Stimulated activated CD4-positive, alpha-beta T cell treated with anti-CD3 and anti-CD28 coated beads, Interleukin-1b, Interleukin-23, amount 100 ng/mL, for 1 hour (primary cell): ENCODE data around the gene GTF3C5.

ENCODE experiments used
- DNase-seq, 2 donors: peaks; one replicate each; pipeline ENCODE4 v3.0.0-alpha.2; 2020; ENCODE audit warnings: low read depth in 2 of 2

Gene GTF3C5

DNA sequence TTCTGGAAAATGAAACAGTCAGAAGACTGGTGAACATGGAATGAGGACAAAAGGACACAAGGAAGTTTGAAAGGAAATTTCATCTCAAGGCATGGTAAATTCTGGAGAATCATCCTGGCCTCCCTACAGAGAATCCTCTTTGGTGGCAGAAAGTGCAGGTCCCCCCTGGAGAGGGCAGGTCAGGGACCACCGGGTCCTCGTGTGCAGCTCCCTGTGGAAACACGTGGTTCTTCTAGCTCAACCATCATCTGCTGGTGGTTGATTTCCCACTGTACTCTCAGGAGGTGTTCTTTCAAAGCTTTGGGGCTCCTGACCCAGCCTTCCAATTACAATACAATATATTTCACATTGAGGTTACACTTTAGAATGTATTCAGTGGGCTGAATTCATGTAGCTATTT, 2.6 kb upstream of the GTF3C5 start:
- DNase-seq: no peak

DNA sequence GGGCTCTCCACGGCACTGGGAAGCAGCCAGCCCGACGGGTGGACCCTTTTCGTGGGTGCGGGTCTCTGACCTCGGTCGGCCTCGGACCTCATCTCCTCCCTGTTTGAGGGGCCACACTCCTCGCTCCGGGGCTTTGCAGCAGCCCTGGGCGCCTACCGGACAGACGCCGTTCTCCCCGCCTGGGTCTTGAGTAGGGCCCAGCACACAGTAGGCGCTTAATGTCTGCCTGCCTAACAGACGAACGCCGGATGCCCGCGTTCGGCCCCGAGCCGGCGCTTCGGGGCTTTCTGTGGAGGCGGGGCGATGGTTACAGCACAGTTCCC, 842 bp upstream of the GTF3C5 start:
- no peak for DNase-seq

DNA sequence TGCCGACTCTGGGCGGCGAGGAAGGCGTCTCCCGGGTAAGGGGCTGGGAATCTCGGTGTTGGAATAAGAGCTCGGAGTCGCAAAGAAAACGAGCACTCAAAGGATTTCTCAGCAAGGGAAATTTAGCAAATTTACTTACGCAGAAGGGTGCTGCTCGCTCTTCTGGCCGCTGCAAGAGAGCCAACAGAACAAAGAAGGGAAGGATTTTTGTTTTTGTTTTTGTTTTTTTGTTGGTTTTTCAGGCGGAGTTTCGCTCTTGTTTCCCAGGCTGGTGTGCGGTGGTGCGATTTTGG, 279 bp downstream of the GTF3C5 start:
- no peak for DNase-seq

DNA sequence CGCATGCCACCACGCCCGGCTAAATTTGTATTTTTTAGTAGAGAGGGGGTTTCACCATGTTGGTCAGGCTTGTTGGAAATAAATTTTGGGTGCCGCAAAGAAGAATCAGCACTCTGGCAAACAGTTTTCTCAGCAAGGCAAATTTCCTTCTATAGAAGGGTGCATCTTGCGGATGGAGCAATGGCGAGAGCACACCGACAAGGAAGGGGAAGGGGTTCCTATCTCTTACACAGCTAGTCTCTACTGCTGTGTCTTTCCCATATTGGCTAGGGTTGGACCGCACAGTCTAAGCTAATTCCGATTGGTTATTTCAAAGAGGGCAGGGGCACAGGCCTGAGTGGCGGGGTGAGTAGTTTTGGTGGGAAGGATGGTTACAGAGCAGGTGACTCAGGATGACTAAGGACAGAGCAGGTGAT, 707 bp downstream of the GTF3C5 start:
- DNase-seq: no peak

DNA sequence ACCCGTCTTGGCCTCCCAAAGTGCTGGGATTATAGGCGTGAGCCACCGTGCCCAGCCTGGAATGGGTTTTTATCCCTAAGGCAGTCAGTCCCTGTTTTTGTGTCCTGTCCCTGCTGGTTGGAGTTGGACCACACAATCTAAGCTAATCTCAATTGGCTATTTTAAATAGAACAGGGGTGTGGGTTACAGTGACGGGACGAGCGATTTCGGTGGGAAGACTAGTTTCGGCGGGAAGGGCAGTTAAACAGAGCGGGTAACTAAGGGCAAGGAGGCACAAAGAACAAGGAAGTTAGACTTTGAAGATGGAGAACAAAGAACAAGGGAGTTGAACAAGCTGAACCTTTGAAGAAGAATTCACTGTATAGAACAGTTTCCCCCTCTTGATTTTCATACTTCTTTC, 1.4 kb downstream of the GTF3C5 start:
- no peak for DNase-seq

DNA sequence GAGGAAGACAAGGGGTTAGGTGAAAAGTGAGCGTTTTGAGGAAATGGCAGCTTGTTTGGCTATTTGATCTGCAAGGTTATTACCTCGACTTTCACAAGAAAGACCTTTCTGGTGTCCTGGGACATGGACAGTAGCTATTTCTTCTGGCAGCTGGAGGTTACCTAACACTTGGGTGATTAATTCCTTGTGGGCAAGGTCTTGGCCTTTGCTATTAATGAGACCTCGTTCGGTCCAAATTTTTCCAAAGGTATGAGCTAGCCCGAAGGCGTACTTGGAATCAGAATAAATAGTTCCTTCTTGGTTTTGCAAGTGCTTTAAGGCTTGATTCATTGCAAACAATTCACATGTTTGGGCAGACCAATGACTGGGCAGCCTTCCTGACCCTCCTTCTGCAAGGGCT, 4.9 kb downstream of the GTF3C5 start:
- no peak for DNase-seq

DNA sequence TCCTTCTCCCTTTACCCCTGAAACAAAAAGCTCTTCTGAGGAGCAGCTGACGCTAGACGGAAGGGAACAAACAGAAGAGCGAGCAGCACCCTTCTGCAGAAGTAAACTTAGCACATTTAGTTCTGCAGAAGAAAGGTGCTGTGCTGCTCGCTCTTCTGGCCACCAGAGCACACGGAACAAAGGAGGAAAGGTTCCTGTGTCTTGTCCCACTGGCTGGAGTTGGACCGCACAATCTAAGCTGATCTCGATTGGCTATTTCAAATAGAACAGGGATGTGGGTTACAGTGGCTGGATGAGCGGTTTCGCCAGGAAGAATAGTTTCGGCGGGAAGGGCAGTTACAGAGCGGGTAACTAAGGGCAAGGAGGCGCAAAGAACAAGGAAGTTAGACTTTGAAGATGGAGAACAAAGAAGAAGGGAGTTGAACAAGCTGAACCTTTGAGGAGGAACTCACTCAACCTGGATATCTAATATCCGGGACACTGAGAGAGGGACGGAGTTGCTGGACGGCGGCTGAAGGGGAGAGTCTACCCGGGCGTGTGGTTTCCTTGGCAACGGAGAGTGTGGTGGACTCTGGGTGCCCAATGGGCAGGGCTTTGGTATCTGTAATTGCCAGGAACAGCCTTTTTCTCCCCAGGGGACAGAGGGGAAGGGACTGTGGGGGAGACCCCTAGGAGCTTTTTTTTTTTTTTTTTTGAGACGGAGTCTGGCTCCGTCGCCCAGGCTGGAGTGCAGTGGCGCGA, 7.1 kb downstream of the GTF3C5 start:
- no peak for DNase-seq

DNA sequence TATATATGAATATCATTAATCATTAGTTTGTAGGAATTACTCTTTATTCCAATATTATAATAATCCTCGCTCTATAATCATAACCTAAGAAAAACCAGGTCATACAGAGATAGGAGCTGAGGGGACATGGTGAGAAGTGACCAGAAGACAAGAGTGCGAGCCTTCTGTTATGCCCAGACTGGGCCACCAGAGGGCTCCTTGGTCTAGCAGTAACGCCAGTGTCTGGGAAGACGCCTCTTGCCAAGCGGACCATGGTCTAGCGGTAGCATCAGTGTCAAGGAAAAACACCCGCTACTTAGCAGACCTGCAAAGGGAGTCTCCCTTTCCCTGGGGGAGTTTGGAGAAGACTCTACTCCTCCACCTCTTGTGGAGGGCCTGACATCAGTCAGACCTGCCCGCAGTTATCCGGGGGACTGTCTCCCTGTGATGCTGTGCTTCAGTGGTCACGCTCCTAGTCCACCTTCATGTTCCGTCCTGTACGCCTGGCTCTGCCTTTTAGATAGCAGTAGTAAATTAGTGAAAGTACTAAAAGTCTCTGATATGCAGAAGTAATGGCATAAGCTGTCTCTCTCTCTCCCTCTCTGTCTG, 10.2 kb downstream of the GTF3C5 start:
- DNase-seq: peak in 1 of 2 donors; percentile 15

DNA sequence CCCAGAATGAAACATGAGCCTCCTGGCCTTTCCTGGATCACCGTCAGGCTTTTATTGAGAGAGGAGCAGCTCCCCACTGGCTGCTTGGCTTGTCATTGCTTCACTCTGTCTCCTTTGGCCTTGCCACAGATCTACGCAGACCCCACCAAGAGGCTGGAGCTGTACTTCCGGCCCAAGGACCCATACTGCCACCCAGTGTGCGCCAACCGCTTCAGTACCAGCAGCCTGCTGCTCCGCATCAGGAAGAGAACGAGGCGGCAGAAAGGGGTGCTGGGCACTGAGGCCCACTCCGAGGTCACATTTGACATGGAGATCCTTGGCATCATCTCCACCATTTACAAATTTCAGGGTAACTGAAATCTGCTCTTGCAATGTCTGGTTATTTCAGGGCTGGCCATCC, 11.2 kb downstream of the GTF3C5 start:
- no peak for DNase-seq

DNA sequence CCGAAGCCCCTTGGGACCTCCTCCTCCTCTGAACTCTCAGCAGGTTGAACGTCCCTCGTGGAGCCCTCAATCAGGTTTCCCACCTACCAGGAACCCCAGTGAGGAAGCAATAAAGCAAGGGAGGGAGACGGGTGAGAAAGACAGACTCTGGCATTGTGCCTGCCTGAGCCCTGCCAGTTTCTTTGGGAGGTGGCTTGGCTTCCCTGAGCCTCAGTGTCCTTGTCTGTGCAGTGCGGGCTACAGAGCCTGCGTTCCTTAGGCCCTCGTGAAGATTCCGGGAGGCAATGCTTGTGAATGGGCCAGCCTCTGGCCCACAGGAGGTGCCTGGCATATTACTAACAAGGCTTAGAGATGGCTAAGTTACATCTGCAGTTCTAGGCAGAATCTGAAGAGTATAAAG, 11.9 kb downstream of the GTF3C5 start:
- no peak for DNase-seq

DNA sequence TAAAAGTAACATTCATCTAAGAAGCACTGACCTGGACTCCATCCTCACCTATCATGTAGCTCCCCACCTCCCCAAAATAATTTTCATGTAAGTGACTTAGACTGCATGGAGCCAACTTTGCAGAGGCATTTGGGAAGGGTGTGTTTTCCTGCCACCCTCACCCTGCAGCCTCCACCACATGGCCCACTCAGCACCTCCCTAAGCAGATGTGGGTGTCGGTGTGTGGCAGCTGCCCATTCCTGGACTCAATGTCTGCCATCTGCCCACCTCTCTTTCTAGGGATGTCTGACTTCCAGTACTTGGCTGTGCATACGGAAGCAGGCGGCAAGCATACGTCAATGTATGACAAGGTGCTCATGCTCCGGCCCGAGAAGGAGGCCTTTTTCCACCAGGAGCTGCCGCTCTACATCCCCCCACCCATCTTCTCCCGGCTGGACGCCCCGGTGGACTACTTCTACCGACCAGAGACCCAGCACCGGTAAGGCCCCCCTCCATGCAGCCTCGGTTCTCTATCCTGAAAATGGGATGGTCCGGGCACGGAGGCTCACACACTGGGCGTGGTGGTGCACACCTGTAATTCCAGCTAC, 12.7 kb downstream of the GTF3C5 start:
- DNase-seq: no peak

DNA sequence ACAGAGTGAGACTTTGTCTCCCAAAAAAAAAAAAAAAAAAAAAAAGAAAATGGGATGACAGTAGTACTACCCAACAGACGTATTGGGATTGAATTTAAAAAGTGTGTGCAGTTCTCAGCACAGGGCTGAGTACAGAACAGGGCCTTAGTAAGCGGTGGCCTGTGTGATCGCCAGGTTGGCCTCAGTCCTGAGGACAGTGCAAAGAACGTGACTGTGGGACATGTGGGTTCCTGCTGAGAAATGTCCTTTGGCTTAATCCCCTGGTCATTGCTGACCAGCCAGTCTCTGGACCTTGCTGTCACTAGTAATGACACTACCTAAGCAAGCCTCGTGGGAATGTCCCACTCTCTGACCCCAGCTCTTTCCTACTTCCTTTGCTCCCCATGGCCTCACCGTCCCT, 13.3 kb downstream of the GTF3C5 start:
- no peak for DNase-seq

DNA sequence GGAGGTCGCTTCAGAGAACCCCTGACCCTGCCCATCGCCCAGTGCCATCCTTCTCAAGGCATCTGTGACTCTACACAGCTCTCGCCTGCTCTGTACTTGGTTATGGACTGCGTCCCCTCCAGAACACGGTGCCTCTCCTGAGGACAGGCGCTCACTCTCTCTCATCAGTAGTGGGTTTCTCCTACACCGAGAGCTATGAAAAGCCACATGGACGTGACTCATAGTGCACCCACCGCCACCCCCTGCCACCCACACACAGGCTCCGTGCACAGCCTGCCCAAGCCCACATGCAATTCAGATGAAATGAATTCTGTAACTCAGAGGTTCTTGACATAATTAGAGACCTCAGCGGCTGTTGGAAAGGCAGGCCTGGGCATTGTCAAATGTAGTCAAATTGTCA, 13.9 kb downstream of the GTF3C5 start:
- DNase-seq: no peak

DNA sequence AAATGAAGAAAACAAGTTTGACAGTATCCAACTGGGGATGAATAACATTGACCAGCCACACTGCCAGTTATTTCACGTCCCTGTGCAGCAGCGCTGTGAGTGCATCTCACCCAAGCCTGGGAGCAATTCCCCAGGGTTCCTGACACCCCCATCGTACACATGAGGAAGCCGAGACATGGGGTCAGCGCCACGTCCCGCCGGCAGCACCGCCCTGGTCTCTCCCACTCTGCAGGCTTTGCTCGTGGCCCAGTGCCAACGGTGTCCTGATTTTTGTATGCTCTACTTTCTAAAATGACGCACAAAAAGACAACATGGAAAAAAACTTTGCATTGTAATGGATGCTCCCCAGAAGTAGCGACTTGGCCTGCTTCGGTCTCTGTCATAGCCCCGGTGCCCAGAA, 14.3 kb downstream of the GTF3C5 start:
- no peak for DNase-seq

DNA sequence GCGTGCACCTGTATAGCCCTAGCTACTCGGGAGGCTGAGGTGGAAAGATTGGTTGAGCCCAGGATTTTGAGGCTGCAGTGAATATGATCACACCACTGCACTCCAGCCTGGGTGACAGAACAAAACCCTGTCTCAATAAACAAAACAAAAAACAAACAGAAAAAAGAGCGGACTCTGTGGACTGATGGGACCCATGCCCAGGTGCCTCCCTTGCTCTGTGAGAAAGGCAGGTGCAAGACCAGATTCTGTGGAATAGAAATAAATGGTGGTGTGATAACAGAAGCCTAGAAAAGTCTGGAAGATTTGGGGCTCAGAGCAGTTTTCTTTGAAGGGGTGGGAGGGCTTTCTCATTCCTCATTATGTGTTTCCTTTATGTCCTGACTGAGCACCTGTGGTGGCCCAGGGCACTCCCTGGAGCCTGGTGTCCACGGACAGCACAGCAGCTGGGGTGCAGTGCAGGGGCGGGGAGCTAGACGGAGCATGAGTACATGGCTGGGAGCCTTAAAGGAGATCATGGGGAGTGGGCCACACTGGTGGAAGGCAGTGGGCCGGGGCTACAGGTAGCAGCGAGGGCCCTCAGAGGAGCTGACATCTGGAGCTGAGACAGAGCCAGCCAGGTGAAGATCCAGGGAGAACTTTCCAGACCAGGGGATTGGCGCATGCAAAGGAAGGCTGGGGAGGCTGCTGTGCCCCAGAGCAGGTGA, 15.6 kb downstream of the GTF3C5 start:
- no peak for DNase-seq

DNA sequence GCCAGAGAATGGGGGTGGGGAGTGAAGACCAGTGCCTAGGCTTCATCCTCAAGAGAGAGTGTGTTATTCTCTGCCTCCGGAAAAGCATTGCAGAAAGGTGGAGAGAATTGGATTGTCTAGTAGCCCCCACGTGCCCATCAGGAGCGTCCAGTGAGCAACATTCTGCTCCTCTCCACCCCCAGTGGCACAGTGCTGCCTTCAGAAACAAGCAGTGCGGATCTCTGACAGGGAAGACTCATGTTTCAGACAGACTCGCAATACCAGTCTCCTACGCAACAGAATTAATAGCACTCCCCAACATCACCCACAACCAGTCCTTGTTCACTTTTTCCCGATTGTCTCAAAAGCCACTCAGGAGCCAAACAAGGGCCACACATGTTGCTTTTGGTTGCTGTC, 16.1 kb downstream of the GTF3C5 start:
- no peak for DNase-seq

DNA sequence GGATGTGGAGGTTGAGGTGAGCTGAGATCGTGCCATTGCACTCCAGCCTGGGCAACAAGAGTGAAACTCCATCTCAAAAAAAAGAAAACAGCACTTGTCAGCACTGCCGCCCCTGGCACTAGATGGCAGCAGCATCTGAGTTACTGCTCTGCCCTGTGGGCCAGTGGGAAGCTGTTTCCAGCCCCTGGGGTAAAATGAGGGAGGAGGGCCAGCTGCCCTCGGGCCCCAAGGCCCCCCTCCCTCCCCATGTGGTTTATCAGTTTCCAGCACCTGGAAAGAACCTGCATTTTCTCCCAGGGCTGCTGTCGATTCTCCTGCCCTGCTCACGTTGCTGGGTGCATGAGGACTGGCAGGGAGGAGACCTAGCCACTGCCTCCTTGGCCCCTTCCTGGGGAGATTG, 17.8 kb downstream of the GTF3C5 start:
- DNase-seq: no peak

DNA sequence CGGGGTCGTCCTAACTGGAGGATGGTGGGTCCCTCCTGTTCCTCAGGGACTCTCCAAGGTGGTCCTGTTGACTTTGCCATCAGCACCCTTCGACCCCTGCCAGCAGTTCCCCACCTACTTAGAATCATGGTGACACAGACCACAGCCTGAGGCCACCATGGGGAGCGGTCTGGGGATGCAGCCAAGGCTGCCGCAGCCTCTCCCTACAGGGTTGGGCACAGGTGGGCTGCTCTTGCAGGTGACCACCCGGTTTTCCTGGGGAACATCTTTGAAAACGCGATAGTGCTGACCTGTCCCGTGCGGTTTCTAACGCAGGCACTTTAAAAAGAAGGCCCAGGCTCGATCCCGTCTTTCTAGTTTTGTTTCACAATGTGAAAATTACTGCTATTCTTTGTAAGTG, 18.2 kb downstream of the GTF3C5 start:
- no peak for DNase-seq

DNA sequence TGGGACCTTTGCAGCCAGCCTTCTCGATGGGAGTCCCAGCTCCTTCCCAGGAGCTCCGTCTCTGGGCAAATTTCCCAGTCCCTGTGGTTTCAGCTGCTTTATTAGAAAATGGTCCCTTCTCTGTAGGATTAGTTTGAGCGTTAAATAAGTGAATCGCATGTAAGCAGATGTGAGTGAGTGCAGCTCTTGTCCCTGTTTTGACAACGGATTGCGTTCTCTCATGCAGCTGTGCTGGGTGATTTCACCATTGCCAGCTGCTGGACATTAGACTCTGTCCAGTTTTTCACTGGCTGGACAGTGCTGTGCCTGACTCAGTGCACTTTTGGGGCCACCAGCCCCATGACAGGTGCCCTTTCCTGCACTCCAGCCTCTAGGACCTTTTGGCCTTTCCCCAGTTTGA, 19.3 kb downstream of the GTF3C5 start:
- DNase-seq: no peak

DNA sequence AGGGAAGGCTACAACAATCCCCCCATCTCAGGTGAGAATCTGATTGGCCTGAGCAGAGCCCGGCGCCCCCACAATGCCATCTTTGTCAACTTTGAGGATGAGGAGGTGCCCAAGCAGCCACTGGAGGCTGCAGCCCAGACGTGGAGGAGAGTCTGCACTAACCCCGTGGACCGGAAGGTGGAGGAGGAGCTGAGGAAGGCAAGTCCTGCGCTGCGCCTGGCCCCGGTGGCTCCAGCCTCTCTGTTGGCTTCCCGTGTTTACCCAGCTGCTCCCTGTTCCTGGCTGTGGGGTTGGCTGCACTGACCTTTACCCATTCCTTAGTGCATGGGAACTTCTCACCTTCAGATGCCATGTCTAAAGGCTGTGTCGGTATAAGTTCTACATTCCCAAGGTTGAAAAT, 20.0 kb downstream of the GTF3C5 start:
- no peak for DNase-seq

DNA sequence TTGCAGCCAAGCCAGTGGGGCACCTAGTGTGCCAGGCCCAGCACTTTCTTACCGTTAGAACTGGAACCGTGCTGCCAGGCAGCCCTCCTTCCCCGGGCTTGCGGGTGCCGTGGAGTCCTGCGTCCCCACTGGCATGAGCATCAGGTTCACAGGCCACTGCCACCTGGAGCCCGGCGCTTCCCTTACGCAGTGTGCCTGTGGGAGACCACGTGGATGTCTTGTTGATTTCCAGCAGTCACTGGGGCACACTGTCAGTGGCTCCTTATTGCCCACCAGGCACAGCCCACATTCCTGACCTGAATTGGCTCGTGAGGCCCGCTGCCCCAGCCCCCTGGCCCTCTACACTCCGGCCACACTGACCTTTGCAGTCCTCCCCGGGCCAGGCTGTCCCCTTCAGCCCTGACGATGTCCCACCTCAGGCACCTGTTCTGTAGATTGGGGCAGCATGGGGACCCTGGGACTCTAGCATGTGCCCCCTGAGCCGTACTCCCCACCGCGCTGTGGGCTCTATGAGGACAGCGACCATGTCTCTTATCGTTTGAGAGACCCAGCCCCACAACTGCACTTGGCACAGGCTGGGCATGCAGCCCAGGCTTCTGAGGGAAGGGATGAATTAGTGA, 20.6 kb downstream of the GTF3C5 start:
- no peak for DNase-seq

DNA sequence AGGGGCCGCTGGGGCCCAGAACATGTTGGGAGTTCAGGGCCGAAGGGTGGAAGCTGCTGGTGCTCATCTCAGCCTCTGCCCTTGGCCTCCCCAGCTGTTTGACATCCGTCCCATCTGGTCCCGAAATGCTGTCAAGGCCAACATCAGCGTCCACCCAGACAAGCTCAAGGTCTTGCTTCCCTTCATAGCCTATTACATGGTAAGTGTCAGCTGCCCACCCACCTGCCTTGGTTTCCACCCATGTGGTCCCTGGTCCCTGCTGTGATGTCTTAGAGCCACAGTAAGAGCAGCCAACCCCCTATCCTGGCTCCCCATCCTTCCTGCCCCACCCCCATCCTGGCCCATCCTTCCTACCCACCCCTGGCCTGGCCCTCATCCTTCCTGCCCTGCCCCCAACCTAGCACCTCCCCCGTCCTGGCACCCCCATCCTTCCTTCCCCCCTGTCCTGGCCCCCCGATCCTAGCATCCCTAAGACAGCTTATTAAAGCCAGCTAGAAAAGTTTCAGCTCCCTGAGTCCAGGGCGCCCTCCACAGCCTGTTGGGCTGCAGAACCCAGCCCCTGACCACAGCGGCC, 21.3 kb downstream of the GTF3C5 start:
- DNase-seq: no peak
